ENCODE results near the gene SYPL1. TPM values are rescaled to one million over a fixed set of nuclear protein-coding genes. Genes with fewer than 3 reads are reported as not detected.

The SYPL1 gene
- total and polyA plus RNA-seq, 7 experiments from 2014 or later = 37.5 to 106 (median 49.4) TPM

GRCh38 chr7:106072715-106073091, 39.4 kb downstream of the SYPL1 start:
- ChIA-PET CTCF (interaction anchor here (1.1 to 4.9 kb wide), 4 partner anchors 16 to 80 kb away, joined by 4 to 33 read pairs (median 10); no protein-coding TSS in a partner anchor), POLR2A (interaction anchor here (0.7 to 9.0 kb wide), 14 partner anchors 13 to 1096 kb away, joined by 3 to 143 read pairs (median 6); partner anchors contain the start of genes HBP1, KMT2E, NAMPT and SYPL1)
- Mint-ChIP-seq H3K4me1 (peaks cover 38 to 85% (median 75%) of the 10 kb centered on the region in 7 donors), H3K36me3 (no peaks in the 10 kb centered on the region), H3K27me3 (no peaks in the 10 kb centered on the region), H3K4me3 (peak overlapping the region in 5 of 10 donors; percentile 77 to 84 (median 83)), H3K27ac (peak overlapping the region; percentile 93 to 99 (median 97)), H3K9me3 (no peaks in the 10 kb centered on the region)
- Histone ChIP-seq H3K4me1 (ENCODE audit: control insufficient read depth in 2 of 2, insufficient read depth in 2 of 2, low read length in 2 of 2) (peaks cover 31 to 49% of the 10 kb centered on the region in 2 donors), H3K9me3 (ENCODE audit: control insufficient read depth in 2 of 3, low read length in 3 of 3) (no peaks in the 10 kb centered on the region), H3K27ac (ENCODE audit: low read depth, low read length) (peak overlapping the region; percentile 80), H3K36me3 (ENCODE audit: control insufficient read depth in 2 of 3, insufficient read depth in 3 of 3, low read length in 3 of 3) (no peaks in the 10 kb centered on the region), H3K27me3 (ENCODE audit: control insufficient read depth in 2 of 2, insufficient read depth in 2 of 2, low read length in 2 of 2) (no peaks in the 10 kb centered on the region), H3K4me3 (ENCODE audit: low read length) (no peak overlapping the region)
- ATAC-seq (no peak), DNase-seq (no peak)
- intact Hi-C loops (cut with micrococcal nuclease) = loop anchor here in 1 of 2 donors (10.0 kb wide), 1 partner anchor 212 kb away; the partner anchor contains the start of gene NAMPT

DNA sequence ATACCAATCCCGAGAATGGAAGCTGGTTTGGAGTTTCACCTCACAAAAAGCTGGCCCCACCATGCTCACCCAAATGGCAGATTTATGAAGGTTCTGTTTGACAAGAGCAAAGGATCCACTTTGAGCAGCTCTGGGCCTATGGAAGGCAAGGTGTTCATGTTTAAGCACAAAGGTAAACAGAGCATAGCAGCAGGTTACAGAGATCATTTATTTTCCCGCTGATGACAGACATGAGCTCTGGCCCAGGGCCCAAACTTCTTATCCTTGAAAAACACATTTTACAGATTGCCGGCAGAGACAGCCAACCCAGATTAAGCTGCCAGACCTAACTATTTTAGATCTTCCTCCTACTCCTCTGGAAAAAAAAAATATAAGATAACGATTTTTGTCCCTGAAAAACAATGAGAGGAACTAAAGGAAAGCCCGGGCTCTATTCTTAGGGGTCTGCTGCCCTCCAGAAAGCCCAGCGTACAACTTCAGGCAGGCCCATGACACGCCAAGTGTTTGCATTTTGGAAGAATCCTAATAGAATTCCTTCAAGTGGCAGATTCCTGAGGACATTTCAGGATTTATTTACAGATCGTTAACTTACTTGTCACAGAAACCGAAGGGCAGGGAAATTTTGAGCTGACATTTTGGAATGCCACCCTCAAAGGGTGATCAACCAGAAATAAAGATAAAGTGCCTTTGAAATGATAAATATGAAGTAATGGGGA, 40.0 kb downstream of the SYPL1 start:
- H3K27me3 Mint-ChIP-seq = no peaks in the 10 kb centered on the region
- no peaks in the 10 kb centered on the region for H3K36me3 Mint-ChIP-seq
- H3K27ac Mint-ChIP-seq = peak overlapping the region; percentile 93 to 99 (median 97)
- Histone ChIP-seq H3K4me1 (ENCODE audit: control insufficient read depth in 2 of 2, insufficient read depth in 2 of 2, low read length in 2 of 2) (peaks cover 31 to 49% of the 10 kb centered on the region in 2 donors), H3K36me3 (ENCODE audit: control insufficient read depth in 2 of 3, insufficient read depth in 3 of 3, low read length in 3 of 3) (no peaks in the 10 kb centered on the region), H3K27ac (ENCODE audit: low read depth, low read length) (peak overlapping the region; percentile 80), H3K9me3 (ENCODE audit: control insufficient read depth in 2 of 3, low read length in 3 of 3) (no peaks in the 10 kb centered on the region), H3K4me3 (ENCODE audit: low read length) (peak overlapping the region; percentile 70), H3K27me3 (ENCODE audit: control insufficient read depth in 2 of 2, insufficient read depth in 2 of 2, low read length in 2 of 2) (no peaks in the 10 kb centered on the region)
- peak overlapping the region; percentile 74 to 84 (median 79) for H3K4me3 Mint-ChIP-seq
- no peak for DNase-seq
- H3K9me3 Mint-ChIP-seq = no peaks in the 10 kb centered on the region
- POLR2A ChIA-PET = interaction anchor here (0.6 to 9.0 kb wide), 22 partner anchors 9 to 1096 kb away, joined by 3 to 143 read pairs (median 4); partner anchors contain the start of genes HBP1, KMT2E, NAMPT and SYPL1
- ATAC-seq = peak; percentile 6
- CTCF ChIA-PET = interaction anchor here (0.8 to 4.9 kb wide), 14 partner anchors 12 to 310 kb away, joined by 3 to 33 read pairs (median 5); partner anchors contain the start of gene SYPL1
- peaks cover 38 to 82% (median 69%) of the 10 kb centered on the region in 7 donors for H3K4me1 Mint-ChIP-seq
- intact Hi-C loops (cut with micrococcal nuclease) = loop anchor here (1.0 to 10.0 kb wide), 11 partner anchors 8 to 1096 kb away; partner anchors contain the start of genes SYPL1 (in 2 of the 2) and NAMPT (in 1 of the 2)

GRCh38 chr7:106071356-106071998, 40.6 kb downstream of the SYPL1 start:
- no peaks in the 10 kb centered on the region for H3K9me3 ChIP-seq (ENCODE audit: control insufficient read depth in 2 of 3, low read length in 3 of 3)
- Mint-ChIP-seq H3K27me3 (no peaks in the 10 kb centered on the region), H3K9me3 (no peaks in the 10 kb centered on the region), H3K36me3 (no peaks in the 10 kb centered on the region), H3K27ac (peak overlapping the region; percentile 93 to 99 (median 97)), H3K4me3 (peak overlapping the region; percentile 74 to 84 (median 79)), H3K4me1 (peaks cover 38 to 75% (median 64%) of the 10 kb centered on the region in 7 donors)
- no peaks in the 10 kb centered on the region for H3K27me3 ChIP-seq (ENCODE audit: control insufficient read depth in 2 of 2, insufficient read depth in 2 of 2, low read length in 2 of 2)
- H3K36me3 ChIP-seq (ENCODE audit: control insufficient read depth in 2 of 3, insufficient read depth in 3 of 3, low read length in 3 of 3) = no peaks in the 10 kb centered on the region
- CTCF ChIA-PET = interaction anchor here (0.8 to 4.9 kb wide), 14 partner anchors 11 to 310 kb away, joined by 3 to 33 read pairs (median 5); partner anchors contain the start of gene SYPL1
- H3K27ac ChIP-seq (ENCODE audit: low read depth, low read length) = peak overlapping the region; percentile 80
- H3K4me1 ChIP-seq (ENCODE audit: control insufficient read depth in 2 of 2, insufficient read depth in 2 of 2, low read length in 2 of 2) = peaks cover 26 to 49% of the 10 kb centered on the region in 2 donors
- DNase-seq (peak in 8 of 9 donors; percentile 50 to 75 (median 66)), ATAC-seq (peak; percentile 97)
- peak overlapping the region; percentile 70 for H3K4me3 ChIP-seq (ENCODE audit: low read length)
- POLR2A ChIA-PET = interaction anchor here (0.6 to 9.0 kb wide), 24 partner anchors 9 to 1097 kb away, joined by 3 to 143 read pairs (median 4); partner anchors contain the start of genes HBP1, KMT2E, NAMPT and SYPL1
- intact Hi-C loops (cut with micrococcal nuclease) = loop anchor here (1.0 to 10.0 kb wide), 11 partner anchors 9 to 1097 kb away; partner anchors contain the start of genes SYPL1 (in 2 of the 2) and NAMPT (in 1 of the 2)

- peak overlapping the region; percentile 80 for H3K27ac ChIP-seq (ENCODE audit: low read depth, low read length)
- H3K36me3 ChIP-seq (ENCODE audit: control insufficient read depth in 2 of 3, insufficient read depth in 3 of 3, low read length in 3 of 3) = no peaks in the 10 kb centered on the region
- H3K27ac Mint-ChIP-seq = peak overlapping the region; percentile 93 to 99 (median 97)
- ChIA-PET CTCF (interaction anchor here (1.1 to 4.9 kb wide), 5 partner anchors 33 to 85 kb away, joined by 5 to 33 read pairs (median 7); partner anchors contain the start of gene SYPL1), POLR2A (interaction anchor here (0.6 to 9.0 kb wide), 12 partner anchors 9 to 1098 kb away, joined by 3 to 143 read pairs (median 6); partner anchors contain the start of genes HBP1, NAMPT and SYPL1)
- H3K36me3 Mint-ChIP-seq = no peaks in the 10 kb centered on the region
- H3K9me3 ChIP-seq (ENCODE audit: control insufficient read depth in 2 of 3, low read length in 3 of 3) = no peaks in the 10 kb centered on the region
- H3K27me3 Mint-ChIP-seq = no peaks in the 10 kb centered on the region
- ATAC-seq = no peak
- H3K4me3 Mint-ChIP-seq = peak overlapping the region; percentile 74 to 84 (median 79)
- peaks cover 38 to 68% (median 58%) of the 10 kb centered on the region in 7 donors for H3K4me1 Mint-ChIP-seq
- DNase-seq = no peak
- H3K27me3 ChIP-seq (ENCODE audit: control insufficient read depth in 2 of 2, insufficient read depth in 2 of 2, low read length in 2 of 2) = no peaks in the 10 kb centered on the region
- H3K4me1 ChIP-seq (ENCODE audit: control insufficient read depth in 2 of 2, insufficient read depth in 2 of 2, low read length in 2 of 2) = peaks cover 26 to 49% of the 10 kb centered on the region in 2 donors
- H3K4me3 ChIP-seq (ENCODE audit: low read length) = peak overlapping the region; percentile 70
- intact Hi-C loops (cut with micrococcal nuclease) = loop anchor here (1.0 to 10.0 kb wide), 11 partner anchors 10 to 1098 kb away; partner anchors contain the start of genes SYPL1 (in 2 of the 2) and NAMPT (in 1 of the 2)
- H3K9me3 Mint-ChIP-seq = no peaks in the 10 kb centered on the region
Measured at GRCh38 chr7:106070567-106071254, 41.4 kb downstream of the SYPL1 start.

GRCh38 chr7:106070201-106070551, 41.9 kb downstream of the SYPL1 start:
- H3K4me1 Mint-ChIP-seq = peaks cover 38 to 67% (median 58%) of the 10 kb centered on the region in 7 donors
- CTCF ChIA-PET = interaction anchor here (2.1 kb wide), 1 partner anchor 85 kb away, joined by 7 read pairs; no protein-coding TSS in a partner anchor
- Histone ChIP-seq H3K4me1 (ENCODE audit: control insufficient read depth in 2 of 2, insufficient read depth in 2 of 2, low read length in 2 of 2) (peaks cover 26 to 49% of the 10 kb centered on the region in 2 donors), H3K27me3 (ENCODE audit: control insufficient read depth in 2 of 2, insufficient read depth in 2 of 2, low read length in 2 of 2) (no peaks in the 10 kb centered on the region), H3K36me3 (ENCODE audit: control insufficient read depth in 2 of 3, insufficient read depth in 3 of 3, low read length in 3 of 3) (no peaks in the 10 kb centered on the region), H3K9me3 (ENCODE audit: control insufficient read depth in 2 of 3, low read length in 3 of 3) (no peaks in the 10 kb centered on the region), H3K27ac (ENCODE audit: low read depth, low read length) (peak overlapping the region; percentile 80), H3K4me3 (ENCODE audit: low read length) (no peak overlapping the region)
- H3K36me3 Mint-ChIP-seq = no peaks in the 10 kb centered on the region
- DNase-seq (no peak), ATAC-seq (no peak)
- POLR2A ChIA-PET = interaction anchor here (0.8 to 9.0 kb wide), 3 partner anchors 10 to 47 kb away, joined by 4 to 143 read pairs (median 9); partner anchors contain the start of gene SYPL1
- H3K4me3 Mint-ChIP-seq = peak overlapping the region in 2 of 10 donors; percentile 74 to 77
- H3K9me3 Mint-ChIP-seq = no peaks in the 10 kb centered on the region
- H3K27ac Mint-ChIP-seq = peak overlapping the region in 8 of 9 donors; percentile 93 to 99 (median 97)
- intact Hi-C loops (cut with micrococcal nuclease) = loop anchor here (2.0 to 10.0 kb wide), 4 partner anchors 15 to 277 kb away; partner anchors contain the start of gene NAMPT (in 1 of the 2)
- H3K27me3 Mint-ChIP-seq = no peaks in the 10 kb centered on the region

Measured in naive thymus-derived CD4-positive, alpha-beta T cell (primary cell).